ENCODE measurements around the gene COQ7. TPM values are rescaled to one million over a fixed set of nuclear protein-coding genes. Genes with fewer than 3 reads are reported as not detected.

The COQ7 gene
- total and polyA plus RNA-seq, 8 donors: 15.1 to 32.0 (median 28.5) TPM

- no peaks in the 10 kb centered on the region for H3K36me3 ChIP-seq
- TF ChIP-seq, protein P1, sequence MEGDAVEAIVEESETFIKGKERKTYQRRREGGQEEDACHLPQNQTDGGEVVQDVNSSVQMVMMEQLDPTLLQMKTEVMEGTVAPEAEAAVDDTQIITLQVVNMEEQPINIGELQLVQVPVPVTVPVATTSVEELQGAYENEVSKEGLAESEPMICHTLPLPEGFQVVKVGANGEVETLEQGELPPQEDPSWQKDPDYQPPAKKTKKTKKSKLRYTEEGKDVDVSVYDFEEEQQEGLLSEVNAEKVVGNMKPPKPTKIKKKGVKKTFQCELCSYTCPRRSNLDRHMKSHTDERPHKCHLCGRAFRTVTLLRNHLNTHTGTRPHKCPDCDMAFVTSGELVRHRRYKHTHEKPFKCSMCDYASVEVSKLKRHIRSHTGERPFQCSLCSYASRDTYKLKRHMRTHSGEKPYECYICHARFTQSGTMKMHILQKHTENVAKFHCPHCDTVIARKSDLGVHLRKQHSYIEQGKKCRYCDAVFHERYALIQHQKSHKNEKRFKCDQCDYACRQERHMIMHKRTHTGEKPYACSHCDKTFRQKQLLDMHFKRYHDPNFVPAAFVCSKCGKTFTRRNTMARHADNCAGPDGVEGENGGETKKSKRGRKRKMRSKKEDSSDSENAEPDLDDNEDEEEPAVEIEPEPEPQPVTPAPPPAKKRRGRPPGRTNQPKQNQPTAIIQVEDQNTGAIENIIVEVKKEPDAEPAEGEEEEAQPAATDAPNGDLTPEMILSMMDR (IDR thresholded peaks at IDR 0.05): no peak
- ATAC-seq (no peak), DNase-seq (no peak)
- no peak overlapping the region for H3K4me3 ChIP-seq
- H3K27me3 ChIP-seq: no peaks in the 10 kb centered on the region
- no peaks in the 10 kb centered on the region for H3K9me3 ChIP-seq
- no peak overlapping the region for H3K27ac ChIP-seq
- H3K4me1 ChIP-seq: peaks cover 0 to 11% of the 10 kb centered on the region in 2 donors
- intact Hi-C loops (cut with DNase I): no loop called here
These were observed 26.5 kb downstream of the COQ7 start for GRCh38 chr16:19093631-19094541.

DNA sequence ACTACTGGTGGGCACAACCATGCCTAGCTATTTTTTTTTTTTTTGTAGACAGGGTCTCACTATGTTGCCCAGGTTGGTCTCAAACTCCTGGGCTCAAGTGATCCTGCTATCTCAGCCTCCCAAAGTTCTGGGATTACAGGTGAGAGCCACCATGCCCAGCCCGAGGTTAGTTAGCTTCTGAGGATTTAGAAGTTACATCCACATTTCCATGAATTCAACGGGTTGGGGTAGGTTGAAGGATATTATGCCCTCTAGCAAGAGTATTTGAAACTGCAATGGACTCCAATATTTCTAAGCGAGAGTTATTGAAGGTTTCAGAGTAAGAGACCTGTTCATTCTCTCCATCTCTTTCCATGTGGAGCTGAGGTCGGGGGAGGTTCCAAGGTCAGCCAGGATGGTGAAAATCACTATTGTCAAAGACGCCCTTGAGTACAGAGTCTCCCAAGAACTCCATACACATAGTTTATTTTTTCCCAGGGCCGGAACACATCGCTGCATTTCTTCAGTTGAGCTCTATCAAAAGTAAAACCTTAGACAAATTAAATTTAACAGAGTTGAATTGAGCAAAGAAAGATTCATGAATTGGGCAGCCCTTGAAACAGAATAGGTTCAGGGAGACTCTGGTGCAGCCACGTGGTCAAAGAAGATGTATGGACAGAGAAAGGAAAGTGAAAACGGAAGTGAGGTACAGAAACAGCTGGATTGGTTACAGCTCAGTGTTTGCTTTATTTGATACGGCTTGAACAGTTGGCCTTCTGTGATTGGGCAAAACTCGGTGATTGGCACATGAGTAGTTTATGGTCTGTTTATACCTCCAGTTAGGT lies 27.3 kb downstream of the COQ7 start:
- Histone ChIP-seq H3K36me3 (no peaks in the 10 kb centered on the region), H3K27me3 (no peaks in the 10 kb centered on the region), H3K4me1 (peaks cover 0 to 11% of the 10 kb centered on the region in 2 donors), H3K27ac (no peak overlapping the region), H3K9me3 (no peaks in the 10 kb centered on the region), H3K4me3 (no peak overlapping the region)
- intact Hi-C loops (cut with DNase I): no loop called here
- DNase-seq: no peak
- ATAC-seq: no peak
- TF ChIP-seq, protein P1 (IDR thresholded peaks at IDR 0.05): no peak

DNA sequence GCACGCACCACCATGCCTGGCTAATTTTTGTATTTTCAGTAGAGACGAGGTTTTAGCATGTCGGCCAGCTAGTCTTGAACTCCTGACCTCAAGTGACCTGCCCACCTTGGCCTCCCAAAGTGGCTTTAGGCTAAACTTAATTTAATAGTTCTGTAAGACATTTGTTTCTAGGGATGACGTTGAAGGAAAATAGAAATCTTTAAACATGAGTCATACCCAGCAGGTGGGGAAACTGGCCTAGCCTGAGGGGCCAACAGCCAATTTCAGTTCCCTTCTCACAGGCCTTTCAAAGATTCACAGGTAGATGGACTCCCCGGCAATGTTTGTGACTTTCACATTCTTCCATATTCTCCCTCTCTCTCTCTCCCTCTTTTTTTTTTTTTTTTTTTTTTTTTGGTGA lies 28.2 kb downstream of the COQ7 start:
- ATAC-seq (no peak), DNase-seq (no peak)
- H3K4me3 ChIP-seq: no peak overlapping the region
- H3K9me3 ChIP-seq: no peaks in the 10 kb centered on the region
- intact Hi-C loops (cut with DNase I): no loop called here
- no peaks in the 10 kb centered on the region for H3K36me3 ChIP-seq
- H3K27me3 ChIP-seq: no peaks in the 10 kb centered on the region
- H3K4me1 ChIP-seq: peaks cover 0 to 11% of the 10 kb centered on the region in 2 donors
- TF ChIP-seq, protein P1 (IDR thresholded peaks at IDR 0.05): no peak
- no peak overlapping the region for H3K27ac ChIP-seq

- Histone ChIP-seq H3K36me3 (no peaks in the 10 kb centered on the region), H3K27me3 (no peaks in the 10 kb centered on the region), H3K4me1 (peaks cover 0 to 4% of the 10 kb centered on the region in 2 donors), H3K4me3 (no peak overlapping the region), H3K9me3 (no peaks in the 10 kb centered on the region), H3K27ac (no peak overlapping the region)
- DNase-seq (no peak), ATAC-seq (no peak)
- intact Hi-C loops (cut with DNase I): no loop called here
- TF ChIP-seq, protein P1 (IDR thresholded peaks at IDR 0.05): no peak
These were observed 30.8 kb downstream of the COQ7 start for GRCh38 chr16:19098173-19098572.
